ENCODE measurements around the gene CGB5. TPM values are rescaled to one million over a fixed set of nuclear protein-coding genes. Genes with fewer than 3 reads are reported as not detected.

Gene CGB5
- total and polyA plus RNA-seq, 2 donors (not counting 3 experiments of a cell fraction or from before 2014, with no cell fraction given) = not detected

GRCh38 chr19:49020931-49021895, 22.4 kb upstream of the CGB5 start:
- CTCF ChIA-PET = interaction anchor here (1.4 kb wide), 1 partner anchor 21 kb away, joined by 4 read pairs; no protein-coding TSS in a partner anchor
- TF ChIP-seq MYC (IDR thresholded peaks at IDR 0.05; ENCODE audit: low read depth, low read length) = no peak
- no peak for TF ChIP-seq GATA2 (IDR thresholded peaks at IDR 0.05; ENCODE audit: insufficient read depth, insufficient read length, low read depth, low read length)
- no peak for TF ChIP-seq POLR2A (IDR thresholded peaks at IDR 0.05; ENCODE audit: low read depth, low read length)
- no peak for TF ChIP-seq CTCF (IDR thresholded peaks at IDR 0.05; ENCODE audit: extremely low read depth in 1 of 2, insufficient read depth in 1 of 2, low read depth in 1 of 2, low read length in 2 of 2)
- no peak for TF ChIP-seq POLR2AphosphoS5 (IDR thresholded peaks at IDR 0.05; ENCODE audit: insufficient read depth, low read depth, low read length)
- no peak for TF ChIP-seq EZH2 (IDR thresholded peaks at IDR 0.05; ENCODE audit: borderline replicate concordance, low read depth, low read length, severe bottlenecking)
- TF ChIP-seq JUN (IDR thresholded peaks at IDR 0.05; ENCODE audit: borderline replicate concordance, insufficient read depth, insufficient read length, low read depth) = no peak
- TF ChIP-seq, protein P1, sequence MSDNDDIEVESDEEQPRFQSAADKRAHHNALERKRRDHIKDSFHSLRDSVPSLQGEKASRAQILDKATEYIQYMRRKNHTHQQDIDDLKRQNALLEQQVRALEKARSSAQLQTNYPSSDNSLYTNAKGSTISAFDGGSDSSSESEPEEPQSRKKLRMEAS (IDR thresholded peaks at IDR 0.05; ENCODE audit: insufficient read depth, insufficient read length) = no peak
- TF ChIP-seq FOS (IDR thresholded peaks at IDR 0.05; ENCODE audit: borderline replicate concordance, insufficient read depth, low read length) = no peak
- no TSS peak for BruUV-seq (replicated peaks)
- no peak overlapping the region for H3K4me2 ChIP-seq (ENCODE audit: insufficient read depth, low read length)
- H4K20me1 ChIP-seq (replicated peaks; ENCODE audit: control insufficient read depth, extremely low read depth, insufficient read depth, low read length) = no peaks in the 10 kb centered on the region
- POLR2A ChIA-PET = no interaction called here
- H3K9ac ChIP-seq (replicated peaks; ENCODE audit: extremely low read depth, insufficient read depth, low read length) = no peak overlapping the region
- DNase-seq (ENCODE audit: low read depth, low spot score) = no peak
- no peaks in the 10 kb centered on the region for H3K9me3 ChIP-seq (replicated peaks; ENCODE audit: control insufficient read depth, insufficient read depth, low read length)
- H3K4me1 ChIP-seq (ENCODE audit: control insufficient read depth, extremely low read depth, insufficient read depth, low read length) = peaks cover 10% of the 10 kb centered on the region
- no peaks in the 10 kb centered on the region for H3K79me2 ChIP-seq (ENCODE audit: control insufficient read depth, insufficient read depth, low read length)
- H3K27ac ChIP-seq (ENCODE audit: insufficient read depth, low read depth, low read length) = no peak overlapping the region
- H3K36me3 ChIP-seq (ENCODE audit: control insufficient read depth in 2 of 2, extremely low read depth in 1 of 2, insufficient read depth in 2 of 2, low read length in 2 of 2) = peaks cover 0 to 2% of the 10 kb centered on the region in 2 experiments
- intact Hi-C loops (cut with micrococcal nuclease) = no loop called here
- no peak for FAIRE-seq
- no peak overlapping the region for H2AFZ ChIP-seq (ENCODE audit: low read depth, low read length)
- dilution Hi-C loops (cut with MboI; ENCODE audit: extremely low pct_ligation_motif_present, low sequenced_read_pairs) = no loop called here
- H3K9me1 ChIP-seq (replicated peaks; ENCODE audit: control insufficient read depth, extremely low read depth, insufficient read depth, low read length) = no peaks in the 10 kb centered on the region
- H3K27me3 ChIP-seq (ENCODE audit: control insufficient read depth in 2 of 2, insufficient read depth in 2 of 2, low read length in 2 of 2) = peaks cover 0 to 5% of the 10 kb centered on the region in 2 experiments
- H3K4me3 ChIP-seq (replicated peaks in 1 of 3; ENCODE audit: insufficient read depth in 1 of 3, low read depth in 1 of 3, low read length in 3 of 3) = no peak overlapping the region
